ENCODE measurements around the gene ARFRP1.

Gene ARFRP1

DNA sequence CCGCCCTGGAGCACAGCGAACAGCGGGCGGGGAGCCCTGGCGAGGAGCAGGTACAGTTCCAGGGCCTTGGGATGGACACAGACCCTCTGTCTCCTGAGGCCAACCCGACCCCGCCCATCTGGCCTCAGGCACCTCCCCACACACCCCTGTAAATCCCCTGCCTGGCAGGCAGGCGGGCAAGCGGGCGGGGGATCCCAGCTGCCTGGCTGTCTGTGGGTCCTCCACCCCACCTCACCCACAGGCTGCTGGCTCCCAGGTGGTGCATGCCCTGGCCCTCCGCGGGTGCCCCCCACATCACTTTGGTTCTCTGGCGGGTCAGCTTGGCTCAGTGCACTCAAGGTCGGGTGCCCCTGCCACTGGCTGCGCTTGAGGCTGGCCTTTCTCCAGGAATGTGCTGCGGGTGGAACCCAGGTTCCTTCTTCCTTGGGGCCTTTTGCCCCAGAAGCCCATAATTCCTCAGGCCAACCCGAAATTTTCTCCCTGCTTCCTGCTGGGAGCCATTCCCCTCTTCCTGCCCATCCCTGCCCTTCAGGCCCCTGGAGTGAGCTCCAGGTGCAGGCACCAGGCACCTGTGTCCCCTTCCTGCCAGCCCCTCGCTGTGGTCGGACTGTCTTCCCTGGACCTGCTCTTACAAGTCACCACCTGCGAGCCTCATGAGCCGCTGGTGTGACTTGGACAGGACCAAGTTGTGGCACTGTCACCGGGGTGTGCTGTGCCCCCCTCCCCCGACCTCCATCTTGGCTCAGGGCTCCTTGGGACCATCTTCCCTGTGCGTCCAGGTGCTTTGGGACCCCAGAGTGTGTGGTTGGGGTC is 16.7 kb downstream of the ARFRP1 start:
- ATAC-seq (ENCODE audit: low read depth) (0 out of 3 replicates have a peak, but pooled peaks have one; percentile 0), DNase-seq (ENCODE audit: low spot score) (peak; percentile 88)
- peaks cover 21% of the 10 kb centered on the region for H3K36me3 ChIP-seq (ENCODE audit: low read depth)
- no peaks in the 10 kb centered on the region for H3K9me3 ChIP-seq (ENCODE audit: severe bottlenecking)
- H3K27me3 ChIP-seq (ENCODE audit: insufficient read depth, poor library complexity, severe bottlenecking): no peaks in the 10 kb centered on the region
- TF ChIP-seq, protein P1, sequence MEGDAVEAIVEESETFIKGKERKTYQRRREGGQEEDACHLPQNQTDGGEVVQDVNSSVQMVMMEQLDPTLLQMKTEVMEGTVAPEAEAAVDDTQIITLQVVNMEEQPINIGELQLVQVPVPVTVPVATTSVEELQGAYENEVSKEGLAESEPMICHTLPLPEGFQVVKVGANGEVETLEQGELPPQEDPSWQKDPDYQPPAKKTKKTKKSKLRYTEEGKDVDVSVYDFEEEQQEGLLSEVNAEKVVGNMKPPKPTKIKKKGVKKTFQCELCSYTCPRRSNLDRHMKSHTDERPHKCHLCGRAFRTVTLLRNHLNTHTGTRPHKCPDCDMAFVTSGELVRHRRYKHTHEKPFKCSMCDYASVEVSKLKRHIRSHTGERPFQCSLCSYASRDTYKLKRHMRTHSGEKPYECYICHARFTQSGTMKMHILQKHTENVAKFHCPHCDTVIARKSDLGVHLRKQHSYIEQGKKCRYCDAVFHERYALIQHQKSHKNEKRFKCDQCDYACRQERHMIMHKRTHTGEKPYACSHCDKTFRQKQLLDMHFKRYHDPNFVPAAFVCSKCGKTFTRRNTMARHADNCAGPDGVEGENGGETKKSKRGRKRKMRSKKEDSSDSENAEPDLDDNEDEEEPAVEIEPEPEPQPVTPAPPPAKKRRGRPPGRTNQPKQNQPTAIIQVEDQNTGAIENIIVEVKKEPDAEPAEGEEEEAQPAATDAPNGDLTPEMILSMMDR (IDR thresholded peaks at IDR 0.05; ENCODE audit: poor library complexity, severe bottlenecking): no peak
- peak overlapping the region; percentile 42 for H3K27ac ChIP-seq (ENCODE audit: poor library complexity, severe bottlenecking)
- peaks cover 15% of the 10 kb centered on the region for H3K4me1 ChIP-seq (ENCODE audit: insufficient read depth, poor library complexity, severe bottlenecking)
- no peak overlapping the region for H3K4me3 ChIP-seq (ENCODE audit: severe bottlenecking)

GRCh38 chr20:63690003-63690897 is 17.5 kb downstream of the ARFRP1 start:
- DNase-seq (ENCODE audit: low spot score): peak; percentile 85
- Histone ChIP-seq H3K36me3 (ENCODE audit: low read depth) (peaks cover 13% of the 10 kb centered on the region), H3K27ac (ENCODE audit: poor library complexity, severe bottlenecking) (peak overlapping the region; percentile 42), H3K9me3 (ENCODE audit: severe bottlenecking) (no peaks in the 10 kb centered on the region), H3K4me1 (ENCODE audit: insufficient read depth, poor library complexity, severe bottlenecking) (peaks cover 11% of the 10 kb centered on the region), H3K4me3 (ENCODE audit: severe bottlenecking) (no peak overlapping the region), H3K27me3 (ENCODE audit: insufficient read depth, poor library complexity, severe bottlenecking) (no peaks in the 10 kb centered on the region)
- TF ChIP-seq, protein P1 (IDR thresholded peaks at IDR 0.05; ENCODE audit: poor library complexity, severe bottlenecking): no peak
- ATAC-seq (ENCODE audit: low read depth): no peak

DNA sequence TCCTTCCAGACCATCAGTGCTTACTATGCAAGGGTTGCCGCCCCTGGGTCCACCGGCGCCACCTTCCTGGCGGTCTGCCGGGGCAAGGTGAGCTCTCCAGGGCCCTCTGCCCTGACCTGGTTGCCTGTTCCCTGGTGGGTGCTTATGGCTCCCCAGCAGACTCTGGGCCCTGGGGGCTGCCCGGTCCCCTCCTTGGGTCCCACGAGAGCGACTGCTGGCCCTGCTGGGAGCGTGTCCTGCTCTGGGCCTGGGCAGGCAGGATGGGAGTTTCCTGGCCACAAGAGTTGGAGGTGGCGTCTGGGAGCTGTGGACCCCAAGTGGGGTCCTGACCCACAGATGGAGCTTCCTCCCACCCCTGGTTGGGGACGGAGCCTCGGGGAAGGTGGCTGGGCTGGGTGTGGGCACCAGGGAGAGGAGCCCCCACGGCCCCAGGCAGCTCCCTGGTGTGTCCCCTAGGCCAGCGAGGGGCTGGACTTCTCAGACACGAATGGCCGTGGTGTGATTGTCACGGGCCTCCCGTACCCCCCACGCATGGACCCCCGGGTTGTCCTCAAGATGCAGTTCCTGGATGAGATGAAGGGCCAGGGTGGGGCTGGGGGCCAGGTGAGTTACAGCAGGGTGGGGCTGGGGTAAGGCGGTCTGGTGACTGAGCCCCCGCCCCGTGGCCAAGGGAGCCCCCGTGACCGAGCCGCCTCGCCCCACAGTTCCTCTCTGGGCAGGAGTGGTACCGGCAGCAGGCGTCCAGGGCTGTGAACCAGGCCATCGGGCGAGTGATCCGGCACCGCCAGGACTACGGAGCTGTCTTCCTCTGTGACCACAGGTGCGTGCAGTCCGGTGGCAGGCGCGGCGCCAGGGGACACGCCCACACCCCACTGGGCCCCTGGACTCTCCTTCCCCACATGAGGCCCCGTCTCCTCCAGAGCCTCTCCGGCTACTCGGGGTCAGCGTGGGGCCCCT is 18.5 kb downstream of the ARFRP1 start:
- Histone ChIP-seq H3K9me3 (ENCODE audit: severe bottlenecking) (no peaks in the 10 kb centered on the region), H3K36me3 (ENCODE audit: low read depth) (peaks cover 7% of the 10 kb centered on the region), H3K4me3 (ENCODE audit: severe bottlenecking) (no peak overlapping the region), H3K27me3 (ENCODE audit: insufficient read depth, poor library complexity, severe bottlenecking) (no peaks in the 10 kb centered on the region), H3K4me1 (ENCODE audit: insufficient read depth, poor library complexity, severe bottlenecking) (peaks cover 13% of the 10 kb centered on the region), H3K27ac (ENCODE audit: poor library complexity, severe bottlenecking) (no peak overlapping the region)
- ATAC-seq (ENCODE audit: low read depth): no peak
- peak; percentile 91 for DNase-seq (ENCODE audit: low spot score)
- TF ChIP-seq, protein P1 (IDR thresholded peaks at IDR 0.05; ENCODE audit: poor library complexity, severe bottlenecking): no peak

- DNase-seq (ENCODE audit: low spot score) (peak; percentile 91), ATAC-seq (ENCODE audit: low read depth) (no peak)
- H3K27ac ChIP-seq (ENCODE audit: poor library complexity, severe bottlenecking): peak overlapping the region; percentile 96
- H3K27me3 ChIP-seq (ENCODE audit: insufficient read depth, poor library complexity, severe bottlenecking): no peaks in the 10 kb centered on the region
- no peak overlapping the region for H3K4me3 ChIP-seq (ENCODE audit: severe bottlenecking)
- peaks cover 9% of the 10 kb centered on the region; the same call in 1 of the 2 replicates for H3K36me3 ChIP-seq (ENCODE audit: low read depth)
- H3K9me3 ChIP-seq (ENCODE audit: severe bottlenecking): no peaks in the 10 kb centered on the region
- peaks cover 19% of the 10 kb centered on the region for H3K4me1 ChIP-seq (ENCODE audit: insufficient read depth, poor library complexity, severe bottlenecking)
- TF ChIP-seq, protein P1 (IDR thresholded peaks at IDR 0.05; ENCODE audit: poor library complexity, severe bottlenecking): no peak
Observed at GRCh38 chr20:63688228-63689045, 19.3 kb downstream of the ARFRP1 start.
